ENCODE measurements around the gene ABHD12. TPM values are rescaled to one million over a fixed set of nuclear protein-coding genes. Genes with fewer than 3 reads are reported as not detected.
A peak's percentile ranks its signal among the peaks of the same experiment; 100 is the strongest.

ABHD12 gene
- total RNA-seq, 1 donor from 2014 or later, result 51.3 TPM

GRCh38 chr20:25277941-25278521 lies 112.6 kb downstream of the ABHD12 start:
- Mint-ChIP-seq H3K9me3 (ENCODE audit: low read depth) (no peaks in the 10 kb centered on the region), H3K36me3 (ENCODE audit: insufficient read depth) (peaks cover 7% of the 10 kb centered on the region), H3K4me1 (ENCODE audit: low read depth) (no peaks in the 10 kb centered on the region), H3K4me3 (ENCODE audit: low read depth) (no peak overlapping the region), H3K27ac (no peak overlapping the region), H3K27me3 (no peaks in the 10 kb centered on the region)
- DNase-seq (ENCODE audit: low spot score, unreplicated experiment), result no peak
- no peak for TF ChIP-seq CTCF (IDR thresholded peaks at IDR 0.05; ENCODE audit: unreplicated experiment)

- no peak for TF ChIP-seq CTCF (IDR thresholded peaks at IDR 0.05; ENCODE audit: unreplicated experiment)
- Mint-ChIP-seq H3K4me1 (ENCODE audit: low read depth) (no peaks in the 10 kb centered on the region), H3K36me3 (ENCODE audit: insufficient read depth) (peaks cover 10% of the 10 kb centered on the region), H3K27ac (no peak overlapping the region), H3K27me3 (no peaks in the 10 kb centered on the region), H3K9me3 (ENCODE audit: low read depth) (no peaks in the 10 kb centered on the region), H3K4me3 (ENCODE audit: low read depth) (no peak overlapping the region)
- no peak for DNase-seq (ENCODE audit: low spot score, unreplicated experiment)
Measured at GRCh38 chr20:25277051-25277801, 113.4 kb downstream of the ABHD12 start.

GRCh38 chr20:25276533-25277050 lies 114.0 kb downstream of the ABHD12 start:
- no peaks in the 10 kb centered on the region for H3K27me3 Mint-ChIP-seq
- no peak for TF ChIP-seq CTCF (IDR thresholded peaks at IDR 0.05; ENCODE audit: unreplicated experiment)
- H3K4me1 Mint-ChIP-seq (ENCODE audit: low read depth), result no peaks in the 10 kb centered on the region
- no peaks in the 10 kb centered on the region for H3K9me3 Mint-ChIP-seq (ENCODE audit: low read depth)
- H3K27ac Mint-ChIP-seq, result no peak overlapping the region
- H3K36me3 Mint-ChIP-seq (ENCODE audit: insufficient read depth), result peaks cover 12% of the 10 kb centered on the region
- no peak for DNase-seq (ENCODE audit: low spot score, unreplicated experiment)
- no peak overlapping the region for H3K4me3 Mint-ChIP-seq (ENCODE audit: low read depth)

DNA sequence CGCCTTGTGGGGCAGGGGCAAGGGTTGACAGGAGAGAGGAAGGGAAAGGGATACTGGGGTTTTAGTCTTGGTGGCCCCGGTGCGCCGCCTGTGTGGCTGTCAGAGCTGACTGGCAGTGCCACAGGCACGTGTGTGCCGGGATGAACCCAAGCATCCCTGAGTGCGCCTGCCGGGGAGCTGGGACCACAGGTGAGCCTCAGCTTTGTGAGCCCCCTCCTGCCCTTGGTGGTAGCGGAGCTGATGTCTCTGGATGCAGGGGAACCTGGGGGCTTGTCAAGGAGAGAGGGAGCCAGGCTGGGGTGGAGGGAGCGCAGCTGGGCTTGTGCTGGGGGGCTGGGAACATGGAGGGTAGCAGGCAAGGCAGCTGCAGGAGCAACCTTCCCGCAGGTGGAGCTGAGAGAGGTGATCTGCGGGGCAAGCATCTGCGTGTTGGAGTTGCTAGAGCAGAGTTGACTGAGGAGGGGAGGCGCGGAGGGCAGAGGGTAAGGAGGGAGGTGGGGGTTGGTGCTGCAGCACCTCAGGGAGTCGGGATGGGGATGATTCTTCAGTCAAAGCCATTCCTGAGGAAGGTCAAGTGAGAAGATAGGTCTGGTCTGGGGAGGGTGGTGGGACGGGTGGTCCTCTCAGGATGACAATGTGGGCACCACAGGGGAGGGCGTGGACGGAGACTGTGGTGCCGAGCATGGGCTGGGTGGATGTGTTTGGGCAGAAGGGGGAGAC lies 114.7 kb downstream of the ABHD12 start:
- no peak for DNase-seq (ENCODE audit: low spot score, unreplicated experiment)
- H3K27me3 Mint-ChIP-seq, result no peaks in the 10 kb centered on the region
- H3K36me3 Mint-ChIP-seq (ENCODE audit: insufficient read depth), result peaks cover 12% of the 10 kb centered on the region
- H3K4me3 Mint-ChIP-seq (ENCODE audit: low read depth), result no peak overlapping the region
- TF ChIP-seq CTCF (IDR thresholded peaks at IDR 0.05; ENCODE audit: unreplicated experiment), result no peak
- peak overlapping the region; percentile 85 for H3K27ac Mint-ChIP-seq
- no peaks in the 10 kb centered on the region for H3K4me1 Mint-ChIP-seq (ENCODE audit: low read depth)
- H3K9me3 Mint-ChIP-seq (ENCODE audit: low read depth), result no peaks in the 10 kb centered on the region
